Neuron (in vitro differentiated cells): ENCODE results near the gene ARHGAP24.
"Not testable (repeated sequence)": the region's sequence is repeated elsewhere in the genome, so short reads cannot be mapped to it uniquely, and the experiment has no call there.

Experiments
- H2AFZ ChIP-seq: one replicate; pipeline ENCODE4 v1.6.1; 2013; ENCODE audit warnings: low read depth, mild to moderate bottlenecking, inconsistent platforms, low read length, moderate library complexity
- H3K27me3 ChIP-seq: one replicate; pipeline ENCODE4 v1.6.1; 2013; ENCODE audit warnings: low read length; ENCODE audit not compliant: insufficient read depth
- H3K36me3 ChIP-seq: one replicate; pipeline ENCODE4 v1.6.1; 2013; ENCODE audit warnings: low read length; ENCODE audit not compliant: insufficient read depth
- H3K4me1 ChIP-seq: one replicate; pipeline ENCODE4 v1.6.1; 2013; ENCODE audit warnings: low read length; ENCODE audit not compliant: insufficient read depth
- H3K4me3 ChIP-seq: 2 replicates; pipeline ENCODE4 v1.5.1; 2013; ENCODE audit warnings: mild to moderate bottlenecking, low read length, moderate library complexity
- H3K9me3 ChIP-seq: one replicate; pipeline ENCODE4 v1.6.1; 2013; ENCODE audit warnings: low read length

The ARHGAP24 gene

GRCh38 chr4:85866508-85866907 lies 391.6 kb downstream of the ARHGAP24 start:
- peaks cover 1% of the 10 kb centered on the region for H3K4me1 ChIP-seq
- H3K27me3 ChIP-seq = no peaks in the 10 kb centered on the region
- H3K36me3 ChIP-seq = no peaks in the 10 kb centered on the region
- H2AFZ ChIP-seq = no peak overlapping the region
- no peak overlapping the region for H3K4me3 ChIP-seq
- H3K9me3 ChIP-seq = no peaks in the 10 kb centered on the region

GRCh38 chr4:85867271-85867670 lies 392.3 kb downstream of the ARHGAP24 start:
- Histone ChIP-seq H3K36me3 (no peaks in the 10 kb centered on the region), H3K4me1 (peaks cover 1% of the 10 kb centered on the region), H3K9me3 (no peaks in the 10 kb centered on the region), H2AFZ (no peak overlapping the region), H3K4me3 (no peak overlapping the region), H3K27me3 (no peaks in the 10 kb centered on the region)

DNA sequence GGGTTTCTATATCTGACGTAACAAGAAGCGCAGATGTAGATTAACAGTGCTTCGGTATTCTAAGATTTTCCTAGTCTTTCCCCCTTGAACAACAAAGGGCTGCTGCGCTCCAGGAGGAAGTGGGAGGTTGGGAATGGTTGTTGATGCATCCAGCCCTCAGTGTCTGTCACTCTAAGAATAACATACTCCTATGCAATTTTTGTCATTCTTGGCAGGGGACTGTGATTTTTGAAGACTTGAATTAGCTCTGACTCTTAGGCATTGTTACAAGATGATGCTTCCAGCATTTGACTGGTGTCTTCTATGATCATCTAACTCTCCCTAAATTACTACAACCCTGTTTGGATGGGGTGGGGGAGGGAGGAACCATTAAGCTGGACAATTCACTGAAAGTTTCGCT lies 394.2 kb downstream of the ARHGAP24 start:
- Histone ChIP-seq H3K4me3 (no peak overlapping the region), H3K9me3 (no peaks in the 10 kb centered on the region), H3K27me3 (no peaks in the 10 kb centered on the region), H3K36me3 (no peaks in the 10 kb centered on the region), H2AFZ (peak overlapping the region; percentile 5), H3K4me1 (peaks cover 1% of the 10 kb centered on the region)

DNA sequence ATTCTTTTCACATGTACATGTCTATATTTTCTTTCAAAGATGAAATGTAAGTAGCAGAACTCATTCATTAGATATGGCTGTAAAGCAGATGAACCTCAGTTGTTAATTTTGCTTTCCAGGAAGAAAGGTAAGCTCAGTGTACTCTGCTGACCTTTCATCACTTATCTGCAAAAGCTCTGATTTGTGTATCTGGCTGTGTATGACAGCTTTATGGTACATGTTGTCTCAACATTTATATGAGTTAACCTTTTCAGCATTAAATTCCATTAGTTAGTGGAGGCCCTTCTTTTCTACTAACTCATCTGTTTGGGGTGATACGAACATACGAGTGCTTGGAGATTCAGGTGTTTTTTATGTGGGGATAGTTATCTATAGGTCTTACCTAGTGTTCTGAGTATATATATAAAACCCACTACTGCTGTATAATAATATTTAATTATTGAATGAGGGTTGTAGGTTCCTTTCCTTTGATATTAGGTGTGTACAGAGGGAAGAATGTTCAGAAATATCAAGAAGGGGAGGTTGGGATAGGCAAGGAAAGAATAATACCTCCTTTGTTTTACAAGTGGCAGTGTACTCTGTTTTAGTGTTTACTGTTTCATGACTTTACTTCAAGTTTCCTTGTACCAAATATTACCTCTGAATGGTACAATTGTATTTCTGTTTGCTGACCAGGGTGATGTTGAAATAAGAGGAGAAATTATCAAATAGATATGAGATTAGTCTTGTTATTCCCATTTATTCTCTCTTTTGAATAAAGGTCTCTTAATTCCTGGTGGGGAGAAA lies 395.5 kb downstream of the ARHGAP24 start:
- H3K9me3 ChIP-seq = no peaks in the 10 kb centered on the region
- no peaks in the 10 kb centered on the region for H3K36me3 ChIP-seq
- no peak overlapping the region for H3K4me3 ChIP-seq
- H2AFZ ChIP-seq = no peak overlapping the region
- peaks cover 1% of the 10 kb centered on the region for H3K4me1 ChIP-seq
- no peaks in the 10 kb centered on the region for H3K27me3 ChIP-seq

DNA sequence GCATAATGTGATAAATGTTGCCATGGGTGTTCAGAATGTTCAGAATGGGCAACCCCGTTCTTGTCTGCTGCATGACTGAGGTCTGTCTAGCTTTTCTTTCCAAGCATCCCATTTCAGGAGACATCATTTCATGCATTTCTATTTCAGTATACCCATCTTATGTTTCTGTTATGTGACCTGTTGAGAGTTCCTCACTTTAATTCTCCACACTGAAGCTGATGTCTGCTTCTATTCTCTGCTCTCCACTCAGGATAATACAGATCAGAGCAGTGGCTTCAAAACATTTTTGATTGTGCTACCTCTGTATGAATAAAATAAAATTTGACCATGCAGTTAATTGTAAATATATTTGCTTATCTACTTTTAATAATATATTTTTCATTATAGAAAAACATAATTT lies 398.6 kb downstream of the ARHGAP24 start:
- H3K36me3 ChIP-seq = no peaks in the 10 kb centered on the region
- H3K9me3 ChIP-seq = no peaks in the 10 kb centered on the region
- no peaks in the 10 kb centered on the region for H3K4me1 ChIP-seq
- no peaks in the 10 kb centered on the region for H3K27me3 ChIP-seq
- H2AFZ ChIP-seq = no peak overlapping the region
- H3K4me3 ChIP-seq = no peak overlapping the region

DNA sequence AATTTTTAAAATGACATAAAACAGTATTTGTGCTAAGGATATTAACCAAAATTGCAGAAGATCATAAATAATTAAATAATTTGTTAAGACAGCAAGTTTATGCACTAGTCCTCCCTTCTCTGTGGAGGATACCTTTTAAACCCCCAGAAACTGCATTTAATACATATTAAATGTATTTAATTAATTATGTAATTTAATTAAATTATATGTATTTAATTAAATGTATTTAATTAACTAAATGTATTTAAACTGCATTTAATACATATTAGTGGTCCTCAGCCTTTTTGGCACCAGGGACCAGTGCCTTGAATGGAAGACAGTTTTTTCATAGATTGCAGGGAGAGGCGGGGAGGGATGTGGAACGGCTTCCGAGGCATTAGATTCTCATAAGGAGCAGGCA lies 404.6 kb downstream of the ARHGAP24 start:
- H3K27me3 ChIP-seq = no peaks in the 10 kb centered on the region
- no peaks in the 10 kb centered on the region for H3K4me1 ChIP-seq
- no peak overlapping the region for H3K4me3 ChIP-seq
- no peaks in the 10 kb centered on the region for H3K36me3 ChIP-seq
- no peak overlapping the region for H2AFZ ChIP-seq
- no peaks in the 10 kb centered on the region for H3K9me3 ChIP-seq

DNA sequence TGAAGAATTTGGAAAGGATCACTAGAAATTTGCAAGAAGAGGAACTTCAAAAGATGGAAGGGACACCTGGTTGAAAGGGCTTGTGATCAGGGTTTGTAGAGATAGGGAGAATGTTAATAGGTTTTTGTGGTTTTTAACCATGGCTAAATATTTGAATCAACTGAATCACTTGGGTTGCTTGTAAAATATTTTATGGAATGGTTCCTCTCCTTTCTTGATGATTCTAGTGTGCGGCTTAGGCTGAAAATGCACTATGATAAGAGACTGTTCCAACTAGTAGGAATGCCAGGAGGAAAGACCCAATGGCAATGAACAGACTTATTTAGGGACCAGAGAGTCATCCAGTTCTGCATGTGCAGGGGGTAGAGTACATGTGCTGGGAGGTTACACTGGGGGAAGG lies 408.2 kb downstream of the ARHGAP24 start:
- Histone ChIP-seq H2AFZ (no peak overlapping the region), H3K36me3 (no peaks in the 10 kb centered on the region), H3K9me3 (no peaks in the 10 kb centered on the region), H3K4me3 (no peak overlapping the region), H3K4me1 (no peaks in the 10 kb centered on the region), H3K27me3 (no peaks in the 10 kb centered on the region)

DNA sequence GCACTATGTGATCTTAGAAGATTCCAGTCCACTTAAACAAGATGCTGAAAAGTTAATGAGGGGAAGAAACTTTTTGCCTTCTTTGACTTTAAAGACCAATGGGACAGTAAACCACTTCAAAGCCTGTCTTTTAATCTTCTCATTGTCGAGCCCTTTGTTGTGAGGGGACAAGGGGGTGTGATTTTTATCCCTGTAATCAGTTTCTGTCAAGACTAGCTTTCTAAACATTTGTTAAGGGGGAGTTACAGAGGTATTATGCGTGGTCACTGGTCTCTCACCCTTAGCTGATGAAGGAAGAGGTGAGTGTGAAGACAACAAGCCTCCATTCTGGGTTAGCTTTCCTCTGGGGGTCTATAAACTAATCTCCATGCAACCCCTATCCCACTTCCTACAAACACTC lies 409.3 kb downstream of the ARHGAP24 start:
- Histone ChIP-seq H3K36me3 (no peaks in the 10 kb centered on the region), H3K9me3 (no peaks in the 10 kb centered on the region), H2AFZ (no peak overlapping the region), H3K4me3 (no peak overlapping the region), H3K27me3 (no peaks in the 10 kb centered on the region), H3K4me1 (no peaks in the 10 kb centered on the region)

- Histone ChIP-seq H2AFZ (no peak overlapping the region), H3K4me3 (no peak overlapping the region), H3K27me3 (no peaks in the 10 kb centered on the region), H3K36me3 (no peaks in the 10 kb centered on the region), H3K9me3 (no peaks in the 10 kb centered on the region), H3K4me1 (no peaks in the 10 kb centered on the region)
Measured at GRCh38 chr4:85886665-85887064, 411.7 kb downstream of the ARHGAP24 start.

- H3K4me3 ChIP-seq = no peak overlapping the region
- no peaks in the 10 kb centered on the region for H3K36me3 ChIP-seq
- H3K27me3 ChIP-seq = no peaks in the 10 kb centered on the region
- H2AFZ ChIP-seq = no peak overlapping the region
- no peaks in the 10 kb centered on the region for H3K9me3 ChIP-seq
- H3K4me1 ChIP-seq = no peaks in the 10 kb centered on the region
Measured at GRCh38 chr4:85889314-85889713, 414.4 kb downstream of the ARHGAP24 start.

DNA sequence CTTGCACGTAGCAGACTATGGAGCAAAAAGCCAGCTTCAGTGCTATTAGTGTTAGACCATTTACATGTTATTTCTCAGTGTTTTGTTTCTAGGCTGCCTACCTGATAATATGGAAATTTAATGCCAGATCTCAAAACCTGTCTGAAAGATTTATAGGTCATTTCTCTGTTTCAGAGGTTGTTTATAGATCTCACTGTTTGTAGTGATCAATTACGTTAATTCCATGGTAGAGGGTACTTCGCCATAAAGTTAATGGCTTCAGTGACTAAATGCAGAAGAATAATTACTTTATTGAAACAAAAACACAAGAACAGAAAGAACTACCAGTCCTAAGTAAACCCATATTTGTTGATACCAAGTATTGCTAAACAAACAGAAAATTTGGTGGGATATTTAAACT lies 420.8 kb downstream of the ARHGAP24 start:
- no peaks in the 10 kb centered on the region for H3K36me3 ChIP-seq
- H3K27me3 ChIP-seq = no peaks in the 10 kb centered on the region
- no peak overlapping the region for H3K4me3 ChIP-seq
- no peaks in the 10 kb centered on the region for H3K9me3 ChIP-seq
- no peaks in the 10 kb centered on the region for H3K4me1 ChIP-seq
- H2AFZ ChIP-seq = no peak overlapping the region

GRCh38 chr4:85898231-85898630 lies 423.3 kb downstream of the ARHGAP24 start:
- H3K4me1 ChIP-seq = no peaks in the 10 kb centered on the region
- H3K27me3 ChIP-seq = no peaks in the 10 kb centered on the region
- H3K4me3 ChIP-seq = no peak overlapping the region
- H3K36me3 ChIP-seq = no peaks in the 10 kb centered on the region
- no peaks in the 10 kb centered on the region for H3K9me3 ChIP-seq
- H2AFZ ChIP-seq = no peak overlapping the region

DNA sequence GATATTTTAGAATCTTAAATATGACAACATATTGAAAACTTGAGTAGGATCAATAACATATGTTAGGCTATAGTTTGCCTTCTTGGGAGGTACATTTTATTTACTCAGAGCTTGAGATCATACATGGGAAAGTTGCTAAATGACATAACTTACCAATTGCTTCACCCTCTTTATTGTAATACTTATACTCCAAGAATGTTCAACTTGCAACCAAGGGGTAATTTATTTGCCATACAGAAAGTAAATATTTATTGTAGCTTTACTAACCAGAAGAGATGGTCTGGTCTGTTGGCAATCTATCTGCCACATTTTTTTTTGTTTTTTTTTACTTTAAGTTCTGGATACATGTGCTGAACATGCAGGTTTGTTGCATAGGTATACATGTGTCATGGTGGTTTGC lies 426.6 kb downstream of the ARHGAP24 start:
- H3K27me3 ChIP-seq = no peaks in the 10 kb centered on the region
- H3K4me1 ChIP-seq = no peaks in the 10 kb centered on the region
- no peak overlapping the region for H3K4me3 ChIP-seq
- H3K9me3 ChIP-seq = no peaks in the 10 kb centered on the region
- H3K36me3 ChIP-seq = no peaks in the 10 kb centered on the region
- no peak overlapping the region for H2AFZ ChIP-seq

GRCh38 chr4:85902647-85903046 lies 427.7 kb downstream of the ARHGAP24 start:
- not testable (repeated sequence) for H3K9me3 ChIP-seq, H2AFZ ChIP-seq, H3K4me3 ChIP-seq, H3K36me3 ChIP-seq, H3K27me3 ChIP-seq, H3K4me1 ChIP-seq
